Breast epithelium (tissue), 3 donors: ENCODE measurements around the gene FOXL2.

Experiments
- POLR2A ChIP-seq: fragments of 450-650 bp; IDR thresholded peaks from one replicate; pipeline ENCODE4 v1.6.1; 2016; ENCODE audit warnings: antibody characterized with exemption, mild to moderate bottlenecking, moderate library complexity
- POLR2AphosphoS5 ChIP-seq, 3 donors: sonication (generic); formaldehyde crosslinking; IDR thresholded peaks; one replicate each; pipeline ENCODE4 v1.6.1; 2017; ENCODE audit warnings: antibody characterized with exemption in 3 of 3
- TF ChIP-seq, protein P1 (sequence below), 3 donors: fragments of 450-650 bp; IDR thresholded peaks; one replicate each; pipeline ENCODE4 v1.5.1; 2016 to 2017; ENCODE audit warnings: antibody characterized with exemption in 3 of 3, mild to moderate bottlenecking in 3 of 3, moderate library complexity in 3 of 3

DNA sequence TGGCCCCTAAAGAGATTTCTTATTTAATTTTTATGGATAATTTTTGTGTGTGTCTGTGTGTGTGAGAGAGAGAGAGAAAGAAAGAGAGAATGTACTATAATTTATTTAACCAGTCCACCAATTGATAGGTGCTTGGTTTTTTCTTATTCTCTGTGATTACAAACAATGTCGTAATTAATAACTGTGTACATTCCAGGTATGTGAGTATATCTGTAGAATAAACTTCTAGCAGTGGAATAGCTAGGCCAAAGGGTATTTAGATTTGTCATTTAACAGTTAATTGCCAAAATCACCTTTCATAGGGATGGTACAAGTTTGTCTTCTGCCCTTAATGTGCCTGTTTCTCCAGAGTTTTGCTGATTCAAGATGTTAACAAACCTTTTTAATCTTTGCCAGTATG, 35.3 kb downstream of the FOXL2 start:
- TF ChIP-seq, protein P1, sequence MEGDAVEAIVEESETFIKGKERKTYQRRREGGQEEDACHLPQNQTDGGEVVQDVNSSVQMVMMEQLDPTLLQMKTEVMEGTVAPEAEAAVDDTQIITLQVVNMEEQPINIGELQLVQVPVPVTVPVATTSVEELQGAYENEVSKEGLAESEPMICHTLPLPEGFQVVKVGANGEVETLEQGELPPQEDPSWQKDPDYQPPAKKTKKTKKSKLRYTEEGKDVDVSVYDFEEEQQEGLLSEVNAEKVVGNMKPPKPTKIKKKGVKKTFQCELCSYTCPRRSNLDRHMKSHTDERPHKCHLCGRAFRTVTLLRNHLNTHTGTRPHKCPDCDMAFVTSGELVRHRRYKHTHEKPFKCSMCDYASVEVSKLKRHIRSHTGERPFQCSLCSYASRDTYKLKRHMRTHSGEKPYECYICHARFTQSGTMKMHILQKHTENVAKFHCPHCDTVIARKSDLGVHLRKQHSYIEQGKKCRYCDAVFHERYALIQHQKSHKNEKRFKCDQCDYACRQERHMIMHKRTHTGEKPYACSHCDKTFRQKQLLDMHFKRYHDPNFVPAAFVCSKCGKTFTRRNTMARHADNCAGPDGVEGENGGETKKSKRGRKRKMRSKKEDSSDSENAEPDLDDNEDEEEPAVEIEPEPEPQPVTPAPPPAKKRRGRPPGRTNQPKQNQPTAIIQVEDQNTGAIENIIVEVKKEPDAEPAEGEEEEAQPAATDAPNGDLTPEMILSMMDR (IDR thresholded peaks at IDR 0.05): no peak
- TF ChIP-seq POLR2AphosphoS5 (IDR thresholded peaks at IDR 0.05): no peak
- TF ChIP-seq POLR2A: no peak
